NT2/D1 (cell line): ENCODE results near the gene LAPTM5.

Experiments
- DNase-seq: peaks from one replicate; pipeline ENCODE4 v3.0.0-alpha.2; 2011; ENCODE audit warnings: low read depth, low spot score
- H3K27me3 ChIP-seq: 2 replicates; pipeline ENCODE4 v1.6.0; 2011; ENCODE audit warnings: mild to moderate bottlenecking; ENCODE audit not compliant: insufficient read length, insufficient read depth
- H3K36me3 ChIP-seq: 2 replicates; pipeline ENCODE4 v1.6.1; 2011; ENCODE audit warnings: mild to moderate bottlenecking, low read length, mixed read lengths; ENCODE audit not compliant: insufficient read depth, insufficient read length
- H3K4me1 ChIP-seq: 2 replicates; pipeline ENCODE4 v1.5.1; 2011; ENCODE audit not compliant: insufficient read depth, insufficient read length
- H3K4me3 ChIP-seq: 2 replicates; pipeline ENCODE4 v1.5.1; 2011; ENCODE audit warnings: low read depth; ENCODE audit not compliant: insufficient read length
- H3K9ac ChIP-seq: 2 replicates; pipeline ENCODE4 v1.6.0; 2011; ENCODE audit warnings: low read depth; ENCODE audit not compliant: insufficient read length
- H3K9me3 ChIP-seq: 2 replicates; pipeline ENCODE4 v1.5.1; 2011; ENCODE audit warnings: mild to moderate bottlenecking, low read length; ENCODE audit not compliant: insufficient read depth
- SUZ12 ChIP-seq: IDR thresholded peaks from 2 replicates; pipeline ENCODE4 v1.6.1; 2011; ENCODE audit not compliant: insufficient read length, insufficient read depth; ENCODE audit errors: extremely low read depth
- YY1 ChIP-seq: IDR thresholded peaks from 2 replicates; pipeline ENCODE4 v1.6.1; 2011; ENCODE audit not compliant: insufficient read length, insufficient read depth
- ZNF274 ChIP-seq: IDR thresholded peaks from 2 replicates; pipeline ENCODE4 v1.6.1; 2011; ENCODE audit warnings: mild to moderate bottlenecking, low read depth, low read length

Gene LAPTM5

GRCh38 chr1:30694280-30695175, 63.0 kb downstream of the LAPTM5 start:
- H3K4me3 ChIP-seq: no peak overlapping the region
- H3K9me3 ChIP-seq: no peaks in the 10 kb centered on the region
- H3K27me3 ChIP-seq: no peaks in the 10 kb centered on the region
- H3K9ac ChIP-seq: no peak overlapping the region
- H3K4me1 ChIP-seq: peaks cover 30% of the 10 kb centered on the region
- TF ChIP-seq YY1 (no peak), SUZ12 (no peak), ZNF274 (no peak)
- DNase-seq: no peak
- H3K36me3 ChIP-seq: no peaks in the 10 kb centered on the region

GRCh38 chr1:30693822-30694221, 63.8 kb downstream of the LAPTM5 start:
- no peaks in the 10 kb centered on the region for H3K36me3 ChIP-seq
- TF ChIP-seq YY1 (no peak), ZNF274 (no peak), SUZ12 (no peak)
- peaks cover 37% of the 10 kb centered on the region for H3K4me1 ChIP-seq
- H3K4me3 ChIP-seq: no peak overlapping the region
- no peak for DNase-seq
- no peaks in the 10 kb centered on the region for H3K9me3 ChIP-seq
- H3K27me3 ChIP-seq: no peaks in the 10 kb centered on the region
- H3K9ac ChIP-seq: no peak overlapping the region

- Histone ChIP-seq H3K27me3 (no peaks in the 10 kb centered on the region), H3K9me3 (no peaks in the 10 kb centered on the region), H3K4me1 (peaks cover 34% of the 10 kb centered on the region), H3K9ac (no peak overlapping the region), H3K4me3 (no peak overlapping the region), H3K36me3 (no peaks in the 10 kb centered on the region)
- no peak for DNase-seq
- TF ChIP-seq ZNF274 (no peak), YY1 (no peak), SUZ12 (no peak)
Measured at GRCh38 chr1:30693366-30693765, 64.2 kb downstream of the LAPTM5 start.

- Histone ChIP-seq H3K4me1 (peaks cover 31% of the 10 kb centered on the region), H3K9ac (no peak overlapping the region), H3K9me3 (no peaks in the 10 kb centered on the region), H3K36me3 (no peaks in the 10 kb centered on the region), H3K27me3 (no peaks in the 10 kb centered on the region), H3K4me3 (no peak overlapping the region)
- TF ChIP-seq SUZ12: no peak
- TF ChIP-seq YY1: no peak
- TF ChIP-seq ZNF274: no peak
- no peak for DNase-seq
Measured at GRCh38 chr1:30692948-30693301, 64.6 kb downstream of the LAPTM5 start.

GRCh38 chr1:30692201-30692947, 65.2 kb downstream of the LAPTM5 start:
- Histone ChIP-seq H3K4me3 (no peak overlapping the region), H3K4me1 (peaks cover 28% of the 10 kb centered on the region), H3K9me3 (no peaks in the 10 kb centered on the region), H3K9ac (no peak overlapping the region), H3K27me3 (no peaks in the 10 kb centered on the region), H3K36me3 (no peaks in the 10 kb centered on the region)
- DNase-seq: no peak
- TF ChIP-seq ZNF274 (no peak), YY1 (no peak), SUZ12 (no peak)

GRCh38 chr1:30691480-30691879, 66.1 kb downstream of the LAPTM5 start:
- H3K4me3 ChIP-seq: no peak overlapping the region
- H3K9me3 ChIP-seq: no peaks in the 10 kb centered on the region
- peaks cover 34% of the 10 kb centered on the region for H3K4me1 ChIP-seq
- no peak for TF ChIP-seq YY1
- DNase-seq: no peak
- H3K36me3 ChIP-seq: no peaks in the 10 kb centered on the region
- H3K9ac ChIP-seq: no peak overlapping the region
- H3K27me3 ChIP-seq: no peaks in the 10 kb centered on the region

GRCh38 chr1:30689901-30690645, 67.5 kb downstream of the LAPTM5 start:
- no peak overlapping the region for H3K9ac ChIP-seq
- TF ChIP-seq ZNF274 (no peak), SUZ12 (no peak), YY1 (no peak)
- no peak for DNase-seq
- H3K4me3 ChIP-seq: no peak overlapping the region
- H3K27me3 ChIP-seq: no peaks in the 10 kb centered on the region
- H3K4me1 ChIP-seq: peaks cover 38% of the 10 kb centered on the region
- H3K9me3 ChIP-seq: no peaks in the 10 kb centered on the region
- no peaks in the 10 kb centered on the region for H3K36me3 ChIP-seq
